Activated B cell treated with CpG ODN at 0.5 μM for 24 hours (primary cell): Measurements from ENCODE around the gene EIF2B5. TPM values are rescaled to one million over a fixed set of nuclear protein-coding genes. Genes with fewer than 3 reads are reported as not detected.

Source experiments
- ATAC-seq: fragments of 200-7000 bp; cut with Tn5 transposase; one replicate; pipeline ENCODE4 v1.10.0; 2021; ENCODE audit warnings: low read depth, mild to moderate bottlenecking, moderate library complexity
- CTCF ChIA-PET: fragments of 350-600 bp; sonication (Branson Sonifier 250); formaldehyde crosslinking; loops from one replicate; lab custom pipeline; 2021; ENCODE audit warnings: antibody characterized with exemption; lab: Charles Lee
- POLR2A ChIA-PET: fragments of 350-600 bp; sonication (Branson Sonifier 250); formaldehyde crosslinking; loops from one replicate; lab custom pipeline; 2021; ENCODE audit warnings: antibody characterized with exemption; lab: Charles Lee
- DNase-seq: peaks from one replicate; pipeline ENCODE4 v3.0.0; 2022
- H3K27ac Mint-ChIP-seq: one replicate; pipeline ENCODE4 v1.8.0; 2020; ENCODE audit warnings: mixed read lengths
- H3K27me3 Mint-ChIP-seq: one replicate; pipeline ENCODE4 v1.8.0; 2021; ENCODE audit warnings: mixed read lengths
- H3K36me3 Mint-ChIP-seq: one replicate; pipeline ENCODE4 v1.8.0; 2021; ENCODE audit warnings: low read depth, mixed read lengths
- H3K4me1 Mint-ChIP-seq: one replicate; pipeline ENCODE4 v1.8.0; 2021; ENCODE audit warnings: mixed read lengths
- H3K4me3 Mint-ChIP-seq: one replicate; pipeline ENCODE4 v1.8.0; 2020; ENCODE audit warnings: mild to moderate bottlenecking, mixed read lengths
- H3K9me3 Mint-ChIP-seq: one replicate; pipeline ENCODE4 v1.8.0; 2020; ENCODE audit warnings: mixed read lengths
- CTCF ChIP-seq: fragments of 200-600 bp; IDR thresholded peaks from one replicate; pipeline ENCODE4 v1.8.0; 2022; ENCODE audit warnings: antibody characterized with exemption, mild to moderate bottlenecking
- intact Hi-C: fragments of 100-400 bp; cut with micrococcal nuclease; formaldehyde crosslinking; loops from one replicate; pipeline ENCODE4 v1.15.1; 2024
- total RNA-seq: library from RNA; stranded (reverse); gene quantifications from 2 replicates; pipeline ENCODE4 v1.2.3, GENCODE V29; 2022

The EIF2B5 gene
- total RNA-seq, 1 donor from 2014 or later, result 74.2 TPM

- DNase-seq (peak; percentile 70), ATAC-seq (peak; percentile 80)
- ChIA-PET POLR2A (interaction anchor here (0.7 to 2.1 kb wide), 4 partner anchors 20 to 207 kb away, joined by 4 to 10 read pairs (median 5); partner anchors contain the start of genes ABCF3 and EIF2B5), CTCF (interaction anchor here (0.9 kb wide), 1 partner anchor 9 kb away, joined by 4 read pairs; no protein-coding TSS in a partner anchor)
- H3K27ac Mint-ChIP-seq, result peak within 1 kb of the TSS; percentile 77
- peak within 1 kb of the TSS; percentile 91 for H3K4me3 Mint-ChIP-seq
- intact Hi-C loops, result loop anchor here (1.0 kb wide), 4 partner anchors 19 to 138 kb away; partner anchors contain the start of genes ABCC5, AP2M1 and EIF2B5
- no peak for TF ChIP-seq CTCF
- no peaks in the 10 kb centered on the region for H3K9me3 Mint-ChIP-seq
- no peaks in the 10 kb centered on the region for H3K27me3 Mint-ChIP-seq
- peaks cover 25% of the 10 kb centered on the region for H3K4me1 Mint-ChIP-seq
- peaks cover 5% of the 10 kb centered on the region for H3K36me3 Mint-ChIP-seq
Observed at GRCh38 chr3:184154885-184155643, 19.9 kb downstream of the EIF2B5 start, which contains the start of gene DVL3. Gene DVL3, plus strand, starts transcription at chr3:184155377. Its CDS starts 259 bp downstream, at chr3:184155636.

GRCh38 chr3:184155644-184156521, 20.7 kb downstream of the EIF2B5 start:
- H3K27me3 Mint-ChIP-seq, result no peaks in the 10 kb centered on the region
- no peak for TF ChIP-seq CTCF
- peak; percentile 50 for ATAC-seq
- no peak for DNase-seq
- intact Hi-C loops, result loop anchor here (1.0 kb wide), 5 partner anchors 18 to 143 kb away; partner anchors contain the start of genes ABCC5, AP2M1, EIF2B5 and PSMD2
- peaks cover 27% of the 10 kb centered on the region for H3K4me1 Mint-ChIP-seq
- H3K9me3 Mint-ChIP-seq, result no peaks in the 10 kb centered on the region
- peak overlapping the region; percentile 77 for H3K27ac Mint-ChIP-seq
- ChIA-PET POLR2A (interaction anchor here (0.7 to 2.1 kb wide), 5 partner anchors 12 to 207 kb away, joined by 4 to 10 read pairs (median 5); partner anchors contain the start of genes ABCF3 and EIF2B5), CTCF (interaction anchor here (0.9 kb wide), 1 partner anchor 10 kb away, joined by 4 read pairs; no protein-coding TSS in a partner anchor)
- peaks cover 5% of the 10 kb centered on the region for H3K36me3 Mint-ChIP-seq
- peak overlapping the region; percentile 91 for H3K4me3 Mint-ChIP-seq

DNA sequence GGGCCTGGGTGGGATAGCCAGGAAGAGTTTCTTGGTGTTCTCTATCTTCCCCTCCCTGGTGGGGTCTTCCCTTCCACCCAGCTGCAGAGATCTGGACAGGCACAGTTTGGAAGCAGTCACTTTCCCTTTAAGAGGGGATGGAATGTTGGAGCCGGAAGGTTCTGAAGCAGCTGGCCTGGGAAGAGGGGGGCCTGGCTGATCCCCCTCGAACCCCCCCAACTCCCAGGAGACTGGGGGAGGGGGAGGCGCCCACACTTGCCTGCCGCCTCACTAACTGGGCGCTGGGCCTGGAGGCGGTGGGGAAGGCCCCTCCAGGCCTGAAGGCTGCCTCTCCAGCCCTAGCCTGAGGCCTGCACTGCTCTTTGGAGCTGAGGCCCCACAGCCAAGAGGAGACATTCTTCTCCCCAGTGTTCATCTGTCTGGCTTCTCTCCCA, 21.4 kb downstream of the EIF2B5 start:
- Mint-ChIP-seq H3K4me1 (peaks cover 29% of the 10 kb centered on the region), H3K36me3 (peaks cover 8% of the 10 kb centered on the region), H3K27me3 (no peaks in the 10 kb centered on the region), H3K9me3 (no peaks in the 10 kb centered on the region), H3K27ac (no peak overlapping the region), H3K4me3 (peak overlapping the region; percentile 91)
- intact Hi-C loops, result loop anchor here (1.0 kb wide), 1 partner anchor 143 kb away; the partner anchor contains the start of gene PSMD2
- ATAC-seq (no peak), DNase-seq (no peak)
- POLR2A ChIA-PET, result interaction anchor here (0.7 to 2.1 kb wide), 3 partner anchors 13 to 30 kb away, joined by 5 to 10 read pairs (median 8); partner anchors contain the start of gene EIF2B5
- TF ChIP-seq CTCF, result no peak
- CTCF ChIA-PET, result no interaction called here

DNA sequence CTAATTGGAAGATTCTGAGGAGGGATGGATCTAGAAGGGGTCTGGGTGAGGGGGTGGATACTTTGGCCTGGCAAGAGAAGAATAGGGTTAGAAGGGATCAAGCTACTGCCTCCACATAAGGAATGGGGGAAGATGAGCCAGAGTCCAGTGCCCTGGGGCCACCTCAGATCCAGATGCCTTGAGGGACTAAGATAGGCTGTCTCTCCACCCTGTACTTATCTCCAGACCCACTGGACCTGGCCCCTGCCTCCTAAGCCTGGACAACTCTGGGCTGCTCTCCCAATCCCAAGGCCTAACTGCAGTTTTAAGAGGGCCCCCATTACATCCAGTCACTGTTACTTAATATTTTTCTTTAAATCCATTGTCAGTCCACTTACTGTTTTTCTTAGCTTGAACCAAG, 22.0 kb downstream of the EIF2B5 start:
- intact Hi-C loops, result no loop called here
- peak overlapping the region; percentile 91 for H3K4me3 Mint-ChIP-seq
- ChIA-PET CTCF (no interaction called here), POLR2A (interaction anchor here (0.6 to 2.1 kb wide), 2 partner anchors 22 to 157 kb away, joined by 5 to 10 read pairs; partner anchors contain the start of gene EIF2B5)
- no peaks in the 10 kb centered on the region for H3K9me3 Mint-ChIP-seq
- H3K27me3 Mint-ChIP-seq, result no peaks in the 10 kb centered on the region
- DNase-seq (no peak), ATAC-seq (no peak)
- no peak overlapping the region for H3K27ac Mint-ChIP-seq
- peaks cover 31% of the 10 kb centered on the region for H3K4me1 Mint-ChIP-seq
- peaks cover 10% of the 10 kb centered on the region for H3K36me3 Mint-ChIP-seq
- TF ChIP-seq CTCF, result no peak
